Lung (tissue), 12 donors: Measurements from ENCODE around the gene C17orf100. TPM values are rescaled to one million over a fixed set of nuclear protein-coding genes. Genes with fewer than 3 reads are reported as not detected.

Source experiments
- ATAC-seq: fragments of 200-7000 bp; cut with Tn5 transposase; one replicate; pipeline ENCODE4 v1.9.1; 2020; ENCODE audit warnings: moderate number of reproducible peaks; ENCODE audit not compliant: insufficient read depth, low FRiP score
- DNase-seq, 3 donors: peaks; one replicate each; pipeline ENCODE4 v3.0.0-alpha.2; 2013 to 2017
- H3K27ac ChIP-seq, 2 donors: one replicate each; pipeline ENCODE4 v1.5.1; 2013; ENCODE audit warnings: mild to moderate bottlenecking in 2 of 2, moderate library complexity in 2 of 2, control low read depth in 1 of 2, inconsistent platforms in 1 of 2, low read depth in 1 of 2, low read length in 1 of 2
- H3K27me3 ChIP-seq, 3 donors: one replicate each; pipeline ENCODE4 v1.5.1; 2013; ENCODE audit warnings: low read length in 2 of 3; ENCODE audit not compliant: control insufficient read depth in 3 of 3, insufficient read depth in 3 of 3
- H3K36me3 ChIP-seq, 4 donors: one replicate each; pipeline ENCODE4 v1.5.1; 2013; ENCODE audit warnings: low read length in 4 of 4, mild to moderate bottlenecking in 1 of 4, moderate library complexity in 1 of 4; ENCODE audit not compliant: control insufficient read depth in 4 of 4, insufficient read depth in 4 of 4
- H3K4me1 ChIP-seq, 5 donors: one replicate each; pipeline ENCODE4 v1.5.1; 2013; ENCODE audit warnings: low read length in 5 of 5, mild to moderate bottlenecking in 2 of 5, moderate library complexity in 1 of 5; ENCODE audit not compliant: control insufficient read depth in 5 of 5, insufficient read depth in 5 of 5
- H3K4me3 ChIP-seq: one replicate; pipeline ENCODE4 v1.5.1; 2013; ENCODE audit warnings: mild to moderate bottlenecking, control low read depth, moderate library complexity
- H3K9ac ChIP-seq, 2 donors: one replicate each; pipeline ENCODE4 v1.5.1; 2013; ENCODE audit warnings: low read length in 2 of 2, control low read depth in 1 of 2; ENCODE audit not compliant: insufficient read depth in 1 of 2
- H3K9me3 ChIP-seq, 4 donors: one replicate each; pipeline ENCODE4 v1.5.1; 2013; ENCODE audit warnings: low read length in 3 of 4, mild to moderate bottlenecking in 1 of 4, moderate library complexity in 1 of 4; ENCODE audit not compliant: control insufficient read depth in 4 of 4, insufficient read depth in 3 of 4
- WGBS, 2 donors: extraction: QIAGEN DNeasy Blood & Tissue Kit; methylation state at CpG; one replicate each; pipeline ENCODE4 v1.1.7; 2013; 5-methylcytosine and 5-hydroxymethylcytosine counted together
- polyA plus RNA-seq, 2 donors: library from polyadenylated mRNA; stranded (reverse); fragments of 200-250 nt; gene quantifications; one replicate each; pipeline ENCODE4 v1.2.1, GENCODE V29; 2013
- total RNA-seq, 2 donors: library from RNA; depleted of rRNA in 1 of 2; stranded (reverse); fragments of >200 nt in 1 of 2; gene quantifications; one replicate each; pipeline ENCODE4 v1.2.1, GENCODE V29; 2014 to 2021
- TF ChIP-seq, protein P1 (sequence below): IDR thresholded peaks from 2 replicates; pipeline ENCODE4 v1.5.1; 2012; ENCODE audit warnings: mild to moderate bottlenecking; ENCODE audit errors: control extremely low read depth, extremely low read depth
- donor health status: control.
- donor health status: control.
- donor health status: Bipolar disorder and iron deficiency.
- donor health status: healthy.
- donor health status: DM: yes; HTN: yes; CAD: no.

Gene C17orf100
- total and polyA plus RNA-seq, 4 donors, result 1.5 to 3.6 (median 2.0) TPM

DNA sequence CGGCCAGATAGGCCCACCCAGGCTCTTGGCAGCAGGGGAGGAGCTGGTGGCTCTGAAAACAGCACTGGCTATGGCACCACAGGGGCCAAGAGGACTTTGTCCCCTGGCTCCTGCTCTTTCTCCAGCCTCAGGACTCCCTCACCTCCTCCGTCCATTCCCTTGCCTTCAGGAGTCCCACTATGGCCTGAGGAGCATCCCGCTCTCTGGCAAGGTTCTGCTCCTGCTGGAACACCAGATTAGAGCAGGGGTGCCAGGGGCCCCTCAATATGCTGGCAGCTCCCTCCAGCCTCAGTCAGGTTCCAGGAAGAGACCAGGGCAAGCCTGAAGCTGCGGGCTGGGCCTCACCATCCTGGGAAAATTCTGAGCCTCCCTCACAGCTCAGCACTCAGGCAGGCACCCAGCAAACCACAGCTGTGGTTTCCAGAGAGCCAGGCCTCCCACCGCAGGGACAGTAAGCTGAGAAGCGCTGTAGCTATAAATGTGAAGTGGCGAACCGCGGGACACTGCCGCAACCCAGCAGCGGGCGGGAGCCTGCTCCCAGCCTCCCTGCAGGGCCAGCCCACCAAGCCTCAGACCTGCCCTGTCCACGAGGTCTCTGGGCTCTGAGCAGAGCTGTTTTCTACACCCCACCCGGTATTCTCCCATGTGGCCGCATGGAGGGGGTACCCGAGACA is 25.7 kb downstream of the C17orf100 start:
- H3K36me3 ChIP-seq, result no peaks in the 10 kb centered on the region
- no peaks in the 10 kb centered on the region for H3K9me3 ChIP-seq
- TF ChIP-seq, protein P1, sequence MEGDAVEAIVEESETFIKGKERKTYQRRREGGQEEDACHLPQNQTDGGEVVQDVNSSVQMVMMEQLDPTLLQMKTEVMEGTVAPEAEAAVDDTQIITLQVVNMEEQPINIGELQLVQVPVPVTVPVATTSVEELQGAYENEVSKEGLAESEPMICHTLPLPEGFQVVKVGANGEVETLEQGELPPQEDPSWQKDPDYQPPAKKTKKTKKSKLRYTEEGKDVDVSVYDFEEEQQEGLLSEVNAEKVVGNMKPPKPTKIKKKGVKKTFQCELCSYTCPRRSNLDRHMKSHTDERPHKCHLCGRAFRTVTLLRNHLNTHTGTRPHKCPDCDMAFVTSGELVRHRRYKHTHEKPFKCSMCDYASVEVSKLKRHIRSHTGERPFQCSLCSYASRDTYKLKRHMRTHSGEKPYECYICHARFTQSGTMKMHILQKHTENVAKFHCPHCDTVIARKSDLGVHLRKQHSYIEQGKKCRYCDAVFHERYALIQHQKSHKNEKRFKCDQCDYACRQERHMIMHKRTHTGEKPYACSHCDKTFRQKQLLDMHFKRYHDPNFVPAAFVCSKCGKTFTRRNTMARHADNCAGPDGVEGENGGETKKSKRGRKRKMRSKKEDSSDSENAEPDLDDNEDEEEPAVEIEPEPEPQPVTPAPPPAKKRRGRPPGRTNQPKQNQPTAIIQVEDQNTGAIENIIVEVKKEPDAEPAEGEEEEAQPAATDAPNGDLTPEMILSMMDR, result no peak
- no peak overlapping the region for H3K27ac ChIP-seq
- WGBS, 2 donors, result 34 to 56% methylated on average over 16 of the region's 16 CpGs
- H3K27me3 ChIP-seq, result no peaks in the 10 kb centered on the region
- DNase-seq (no peak), ATAC-seq (no peak)
- H3K9ac ChIP-seq, result no peak overlapping the region
- H3K4me1 ChIP-seq, result no peaks in the 10 kb centered on the region
- no peak overlapping the region for H3K4me3 ChIP-seq

- H3K27me3 ChIP-seq, result no peaks in the 10 kb centered on the region
- H3K9me3 ChIP-seq, result no peaks in the 10 kb centered on the region
- H3K4me3 ChIP-seq, result no peak overlapping the region
- no peak for ATAC-seq
- no peak overlapping the region for H3K9ac ChIP-seq
- DNase-seq, result no peak
- no peaks in the 10 kb centered on the region for H3K36me3 ChIP-seq
- H3K27ac ChIP-seq, result no peak overlapping the region
- WGBS, 2 donors, result 68 to 74% methylated on average over 7 of the region's 7 CpGs
- TF ChIP-seq, protein P1, result no peak
- no peaks in the 10 kb centered on the region for H3K4me1 ChIP-seq
Observed at GRCh38 chr17:6677946-6678345, 26.4 kb downstream of the C17orf100 start.

DNA sequence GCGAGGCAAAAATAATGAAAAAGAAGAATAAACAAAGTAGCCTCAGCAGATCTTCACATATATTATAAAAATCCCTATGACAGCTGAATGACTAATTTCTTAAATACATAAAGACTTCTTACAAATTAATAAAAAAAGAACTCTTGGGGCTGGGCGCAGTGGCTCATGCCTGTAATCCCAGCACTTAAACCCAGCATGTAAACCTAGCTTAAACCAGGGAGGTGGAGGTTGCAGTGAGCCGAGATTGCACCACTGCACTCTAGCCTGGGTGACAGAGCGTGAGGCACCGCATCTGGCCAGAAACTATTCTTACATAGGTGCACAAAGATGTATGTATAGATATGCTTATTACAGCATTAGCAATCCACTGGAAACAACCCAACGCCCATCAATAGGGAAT is 27.7 kb downstream of the C17orf100 start:
- ATAC-seq (no peak), DNase-seq (no peak)
- 75 to 84% methylated on average over 6 of the region's 6 CpGs for WGBS, 2 donors
- Histone ChIP-seq H3K27ac (no peak overlapping the region), H3K9ac (no peak overlapping the region), H3K27me3 (no peaks in the 10 kb centered on the region), H3K36me3 (no peaks in the 10 kb centered on the region), H3K4me3 (no peak overlapping the region), H3K9me3 (no peaks in the 10 kb centered on the region), H3K4me1 (no peaks in the 10 kb centered on the region)
- TF ChIP-seq, protein P1, result no peak

GRCh38 chr17:6681176-6681575 is 29.6 kb downstream of the C17orf100 start:
- DNase-seq (no peak), ATAC-seq (no peak)
- H3K36me3 ChIP-seq, result no peaks in the 10 kb centered on the region
- no peaks in the 10 kb centered on the region for H3K4me1 ChIP-seq
- no peaks in the 10 kb centered on the region for H3K9me3 ChIP-seq
- no peak overlapping the region for H3K27ac ChIP-seq
- 67 to 86% methylated on average over 4 of the region's 4 CpGs for whole genome bisulfite sequencing, 2 donors
- no peaks in the 10 kb centered on the region for H3K27me3 ChIP-seq
- no peak overlapping the region for H3K9ac ChIP-seq
- no peak overlapping the region for H3K4me3 ChIP-seq
- TF ChIP-seq, protein P1, result no peak
